H9 (cell line): ENCODE data around the gene C16orf90. TPM values are rescaled to one million over a fixed set of nuclear protein-coding genes. Genes with fewer than 3 reads are reported as not detected.

Experiments
- DNase-seq: peaks from one replicate; pipeline ENCODE4 v3.0.0-alpha.2; 2017
- H2AFZ ChIP-seq: one replicate; pipeline ENCODE4 v1.6.1; 2013; ENCODE audit warnings: mild to moderate bottlenecking, low read length, control low read depth, moderate library complexity
- H2AK5ac ChIP-seq: 2 replicates; pipeline ENCODE4 v1.6.1; 2013; ENCODE audit warnings: low read length, control low read depth, mixed read lengths; ENCODE audit not compliant: insufficient read length
- H2BK120ac ChIP-seq: one replicate; pipeline ENCODE4 v1.6.1; 2013; ENCODE audit warnings: low read depth, mild to moderate bottlenecking, low read length, control low read depth, inconsistent platforms; ENCODE audit not compliant: poor library complexity, severe bottlenecking
- H2BK12ac ChIP-seq: 2 replicates; pipeline ENCODE4 v1.6.1; 2013; ENCODE audit warnings: low read length, control low read depth, mixed read lengths, low read depth; ENCODE audit not compliant: insufficient read length
- H2BK15ac ChIP-seq: 2 replicates; pipeline ENCODE4 v1.6.1; 2013; ENCODE audit warnings: low read depth, low read length, control low read depth
- H2BK20ac ChIP-seq: one replicate; pipeline ENCODE4 v1.6.1; 2013; ENCODE audit warnings: low read depth, mild to moderate bottlenecking, low read length, control low read depth, inconsistent platforms; ENCODE audit not compliant: poor library complexity, severe bottlenecking
- H2BK5ac ChIP-seq: 2 replicates; pipeline ENCODE4 v1.6.1; 2013; ENCODE audit warnings: low read length, control low read depth, mixed read lengths; ENCODE audit not compliant: insufficient read length
- H3K14ac ChIP-seq: 2 replicates; pipeline ENCODE4 v1.6.1; 2013; ENCODE audit warnings: low read length, control low read depth; ENCODE audit not compliant: insufficient read depth
- H3K18ac ChIP-seq: 2 replicates; pipeline ENCODE4 v1.6.1; 2013; ENCODE audit warnings: low read depth, mild to moderate bottlenecking, mixed read lengths, low read length, control low read depth; ENCODE audit not compliant: insufficient read length
- H3K23ac ChIP-seq: 2 replicates; pipeline ENCODE4 v1.6.1; 2013; ENCODE audit warnings: low read length, control low read depth, mixed read lengths, low read depth; ENCODE audit not compliant: insufficient read length
- H3K23me2 ChIP-seq: 2 replicates; pipeline ENCODE4 v1.6.1; 2013; ENCODE audit warnings: low read depth, mild to moderate bottlenecking, mixed read lengths, low read length, control low read depth; ENCODE audit not compliant: insufficient read length, poor library complexity, severe bottlenecking
- H3K27ac ChIP-seq: 2 replicates; pipeline ENCODE4 v1.5.1; 2013; ENCODE audit warnings: low read length, control low read depth, mixed read lengths, low read depth; ENCODE audit not compliant: insufficient read length
- H3K27me3 ChIP-seq: 2 replicates; pipeline ENCODE4 v1.6.1; 2013; ENCODE audit warnings: low read length, control low read depth, inconsistent platforms; ENCODE audit not compliant: insufficient read depth
- H3K4ac ChIP-seq: 2 replicates; pipeline ENCODE4 v1.6.1; 2013; ENCODE audit warnings: low read depth, mild to moderate bottlenecking, control low read depth, inconsistent platforms, low read length, moderate library complexity
- H3K4me1 ChIP-seq: 2 replicates; pipeline ENCODE4 v1.6.1; 2013; ENCODE audit warnings: low read length, control low read depth, inconsistent platforms; ENCODE audit not compliant: insufficient read depth
- H3K4me2 ChIP-seq: 2 replicates; pipeline ENCODE4 v1.6.1; 2013; ENCODE audit warnings: low read length, control low read depth, mixed read lengths; ENCODE audit not compliant: insufficient read length, insufficient read depth
- H3K56ac ChIP-seq: 2 replicates; pipeline ENCODE4 v1.6.1; 2013; ENCODE audit warnings: low read depth, mild to moderate bottlenecking, mixed read lengths, low read length, control low read depth; ENCODE audit not compliant: insufficient read length
- H3K79me1 ChIP-seq: 2 replicates; pipeline ENCODE4 v1.6.1; 2013; ENCODE audit warnings: low read depth, mild to moderate bottlenecking, moderate library complexity, low read length, control low read depth, inconsistent platforms; ENCODE audit not compliant: insufficient read depth, poor library complexity, severe bottlenecking
- H3K79me2 ChIP-seq: 2 replicates; pipeline ENCODE4 v1.6.1; 2013; ENCODE audit warnings: low read length, control low read depth, inconsistent platforms; ENCODE audit not compliant: insufficient read depth
- H3K9ac ChIP-seq: 2 replicates; pipeline ENCODE4 v1.6.1; 2013; ENCODE audit warnings: low read length, control low read depth, mixed read lengths; ENCODE audit not compliant: insufficient read length; ENCODE audit errors: extremely low read depth
- H3K9me3 ChIP-seq: one replicate; pipeline ENCODE4 v1.6.1; 2013; ENCODE audit warnings: low read depth, low read length, inconsistent platforms; ENCODE audit not compliant: control insufficient read depth
- H3T11ph ChIP-seq: one replicate; pipeline ENCODE4 v1.6.1; 2013; ENCODE audit warnings: mild to moderate bottlenecking, low read length, control low read depth, inconsistent platforms
- H4K20me1 ChIP-seq: one replicate; pipeline ENCODE4 v1.6.1; 2013; ENCODE audit not compliant: control insufficient read depth, insufficient read length, insufficient read depth
- H4K5ac ChIP-seq: 2 replicates; pipeline ENCODE4 v1.6.1; 2013; ENCODE audit warnings: low read depth, mild to moderate bottlenecking, mixed read lengths, low read length, control low read depth; ENCODE audit not compliant: insufficient read length
- H4K8ac ChIP-seq: replicated peaks from 2 replicates; pipeline ENCODE4 v1.6.1; 2013; ENCODE audit warnings: low read length, control low read depth, mixed read lengths, low read depth; ENCODE audit not compliant: insufficient read length
- H4K91ac ChIP-seq: 2 replicates; pipeline ENCODE4 v1.6.1; 2013; ENCODE audit warnings: low read depth, mild to moderate bottlenecking, moderate library complexity, mixed read lengths, low read length, control low read depth; ENCODE audit not compliant: insufficient read length
- H3K27ac Mint-ChIP-seq, 3 experiments: 2 replicates in 2 of 3; 3 replicates in 1 of 3; pipeline ENCODE4 v1.8.0; 2020 to 2021; ENCODE audit warnings: mixed read lengths in 3 of 3, mild to moderate bottlenecking in 1 of 3, moderate library complexity in 1 of 3
- H3K27me3 Mint-ChIP-seq: 2 replicates; pipeline ENCODE4 v1.8.0; 2021; ENCODE audit warnings: low read depth, mild to moderate bottlenecking, moderate library complexity, mixed read lengths
- H3K36me3 Mint-ChIP-seq, 3 experiments: 2 replicates in 2 of 3; 3 replicates in 1 of 3; pipeline ENCODE4 v1.8.0; 2020 to 2021; ENCODE audit warnings: low read depth in 3 of 3, mixed read lengths in 3 of 3; ENCODE audit not compliant: insufficient read depth in 1 of 3
- H3K4me1 Mint-ChIP-seq, 2 experiments: 2 replicates each; pipeline ENCODE4 v1.8.0; 2020; ENCODE audit warnings: mixed read lengths in 2 of 2
- H3K4me3 Mint-ChIP-seq, 2 experiments: 2 replicates in 1 of 2; 3 replicates in 1 of 2; pipeline ENCODE4 v1.8.0; 2020 to 2021; ENCODE audit warnings: mild to moderate bottlenecking in 2 of 2, mixed read lengths in 2 of 2, moderate library complexity in 1 of 2
- H3K9me3 Mint-ChIP-seq, 2 experiments: 2 replicates in 1 of 2; 3 replicates in 1 of 2; pipeline ENCODE4 v1.8.0; 2020; ENCODE audit warnings: mild to moderate bottlenecking in 2 of 2, mixed read lengths in 2 of 2, moderate library complexity in 1 of 2
- CTCF ChIP-seq: fragments of 200-600 bp; sonication (generic); conservative IDR thresholded peaks from 3 replicates; pipeline ENCODE4 v1.8.0; 2021; ENCODE audit warnings: antibody characterized with exemption, mild to moderate bottlenecking
- whole genome bisulfite sequencing: extraction: QIAGEN DNeasy Blood & Tissue Kit; methylation state at CpG from one replicate; pipeline ENCODE4 v1.1.7; 2013; ENCODE audit warnings: missing lambda C conversion rate, low lambda C conversion rate, mixed read lengths; ENCODE audit not compliant: insufficient read length; ENCODE audit errors: extremely low coverage; 5-methylcytosine and 5-hydroxymethylcytosine counted together
- total RNA-seq: library from RNA; stranded (reverse); gene quantifications from 2 replicates; pipeline ENCODE4 v1.2.1, GENCODE V29; 2021

Gene C16orf90
- total RNA-seq, 1 experiment from 2014 or later = not detected

GRCh38 chr16:3457434-3458252, 37.6 kb downstream of the C16orf90 start:
- peak; percentile 93 for DNase-seq
- Histone ChIP-seq H4K5ac (no peak overlapping the region), H2AFZ (no peak overlapping the region), H2BK20ac (no peak overlapping the region), H3K4me2 (peak overlapping the region; percentile 90), H3T11ph (no peak overlapping the region), H2BK15ac (no peak overlapping the region), H3K23ac (no peak overlapping the region), H4K8ac (no peak overlapping the region), H4K91ac (no peak overlapping the region), H3K4me1 (peaks cover 8% of the 10 kb centered on the region; the same call in 1 of the 2 replicates), H3K56ac (no peak overlapping the region), H3K4ac (no peak overlapping the region), H3K79me1 (peaks cover 7% of the 10 kb centered on the region), H3K27ac (no peak overlapping the region), H3K9ac (peak overlapping the region; percentile 58), H3K14ac (peak overlapping the region; percentile 94), H3K9me3 (no peaks in the 10 kb centered on the region), H3K23me2 (peaks cover 8% of the 10 kb centered on the region), H2AK5ac (no peak overlapping the region), H2BK120ac (no peak overlapping the region), H4K20me1 (no peaks in the 10 kb centered on the region), H3K27me3 (no peaks in the 10 kb centered on the region), H2BK12ac (no peak overlapping the region), H3K18ac (peak overlapping the region; percentile 96), H3K79me2 (peaks cover 18% of the 10 kb centered on the region; the same call in 1 of the 2 replicates), H2BK5ac (no peak overlapping the region)
- no peaks in the 10 kb centered on the region for H3K27me3 Mint-ChIP-seq
- H3K4me1 Mint-ChIP-seq = peaks cover 35 to 38% of the 10 kb centered on the region in 2 experiments
- peak overlapping the region; percentile 84 to 92 for H3K4me3 Mint-ChIP-seq
- WGBS = no CpG with 5 or more reads among the region's 83 CpGs
- peak overlapping the region; percentile 83 to 97 (median 93); a peak in 6 of 7 replicates for H3K27ac Mint-ChIP-seq
- no peaks in the 10 kb centered on the region for H3K36me3 Mint-ChIP-seq
- no peaks in the 10 kb centered on the region for H3K9me3 Mint-ChIP-seq
- peak; percentile 61; the same call in 2 of the 3 replicates for TF ChIP-seq CTCF
